CD4-positive, alpha-beta T cell treated with Interleukin-6 at 100 ng/mL for 8 hours (primary cell): Measurements from ENCODE around the gene POU1F1.
"Not testable (repeated sequence)": the region's sequence is repeated elsewhere in the genome, so short reads cannot be mapped to it uniquely, and the experiment has no call there.

Experiments
- DNase-seq: peaks from one replicate; pipeline ENCODE4 v3.0.0-alpha.2; 2020; ENCODE audit warnings: mixed read lengths, low spot score

The POU1F1 gene

DNA sequence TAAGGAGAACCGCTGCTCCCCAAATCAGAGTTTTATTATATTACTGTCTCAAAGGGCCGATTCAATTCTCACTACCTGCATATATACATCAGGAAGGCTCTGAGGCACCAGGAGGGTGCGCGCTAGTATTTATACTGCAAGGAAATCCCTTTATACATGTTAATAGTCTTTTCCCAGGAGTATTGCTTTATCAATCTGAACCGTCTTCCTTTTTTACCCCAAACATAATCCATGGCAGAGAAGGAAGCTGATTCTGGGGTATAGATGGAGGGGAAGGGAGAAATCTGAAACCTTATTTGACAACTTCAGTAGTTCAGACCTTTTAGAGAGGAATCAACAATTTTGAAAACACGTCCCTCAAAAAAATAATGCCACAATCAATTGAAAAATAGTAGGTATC, at the start of gene POU1F1:
Gene POU1F1 (minus strand): TSS at position 101 of the 400 bp plus-strand sequence. CDS start 122 bp downstream, outside the sequence.
- DNase-seq = no peak

DNA sequence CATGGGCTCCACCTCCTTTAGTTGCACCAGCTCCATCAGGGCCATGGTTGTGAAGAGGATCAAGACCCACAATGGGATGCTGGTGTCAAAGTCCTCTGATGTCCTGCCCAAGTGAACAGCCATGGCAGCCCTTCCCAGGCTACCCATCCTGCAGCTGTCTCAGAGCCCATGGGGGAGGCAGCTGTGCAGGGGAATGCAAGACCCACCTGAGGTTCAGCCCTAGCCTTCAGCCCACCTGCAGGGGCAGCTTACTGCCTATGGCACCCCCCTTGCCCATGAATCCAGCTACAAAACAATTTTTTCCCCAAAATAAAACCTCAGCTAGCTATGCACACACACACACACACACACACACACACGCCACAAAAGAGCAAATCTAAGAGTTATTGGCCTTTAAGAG, 48.2 kb upstream of the POU1F1 start:
- no peak for DNase-seq

DNA sequence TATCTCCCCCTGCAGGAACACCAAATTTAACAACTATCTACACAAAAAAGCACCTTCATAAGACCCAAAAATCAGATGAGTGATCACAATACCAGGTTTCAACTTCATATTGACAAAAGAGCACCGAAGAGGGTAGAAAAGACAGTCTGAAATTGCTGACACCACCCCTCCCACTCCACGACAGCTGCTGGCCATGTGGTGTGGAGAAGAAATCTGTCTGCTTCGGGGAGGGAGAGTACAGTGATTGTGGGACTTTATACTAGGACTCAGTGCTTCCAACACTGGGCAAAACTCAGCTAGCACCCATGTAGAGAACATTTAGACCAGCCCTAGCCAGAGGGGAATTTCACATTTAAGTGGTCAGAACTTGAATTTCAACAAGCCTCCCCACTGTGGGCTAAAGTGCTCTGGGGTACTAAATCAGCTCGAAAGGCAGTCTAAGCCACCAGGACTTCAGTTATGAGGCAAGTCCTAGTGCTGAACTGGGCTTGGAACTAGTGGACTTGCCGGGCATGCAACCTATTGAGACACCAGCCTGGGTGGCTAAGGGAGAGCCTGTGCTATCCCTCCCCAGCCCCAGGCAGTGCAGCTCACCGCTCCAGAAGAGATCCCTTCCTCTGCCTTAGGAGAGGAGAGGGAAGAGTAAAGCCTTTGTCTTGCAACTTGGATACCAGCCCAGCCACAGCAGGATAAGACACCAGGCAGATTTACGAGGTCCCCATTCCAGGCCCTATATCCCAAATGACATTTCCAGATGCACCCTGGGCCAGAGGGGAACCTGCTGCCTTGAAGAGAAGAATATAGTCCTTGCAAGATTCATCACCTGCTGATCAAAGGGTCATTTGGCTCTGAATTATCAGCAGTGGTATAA, 44.6 kb upstream of the POU1F1 start:
- no peak for DNase-seq

DNA sequence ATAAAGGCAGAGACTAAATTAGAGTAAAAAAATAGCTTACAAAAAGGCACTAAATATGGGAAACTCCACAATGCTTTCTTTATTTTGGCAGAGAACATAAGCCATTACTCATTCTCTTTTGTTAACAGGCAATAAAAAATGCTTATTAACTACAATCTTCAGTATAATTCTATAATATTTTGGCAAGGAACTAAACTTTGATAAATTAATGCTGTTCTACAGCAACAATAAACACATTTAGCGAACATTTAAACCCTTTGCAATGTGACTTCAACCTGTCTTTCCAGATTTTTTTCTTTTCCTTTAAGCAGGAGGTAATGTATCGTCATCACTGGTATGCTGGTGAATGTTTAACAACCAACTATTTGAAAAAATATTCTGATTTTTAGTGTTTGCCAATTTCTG, 42.2 kb upstream of the POU1F1 start:
- DNase-seq = no peak

DNA sequence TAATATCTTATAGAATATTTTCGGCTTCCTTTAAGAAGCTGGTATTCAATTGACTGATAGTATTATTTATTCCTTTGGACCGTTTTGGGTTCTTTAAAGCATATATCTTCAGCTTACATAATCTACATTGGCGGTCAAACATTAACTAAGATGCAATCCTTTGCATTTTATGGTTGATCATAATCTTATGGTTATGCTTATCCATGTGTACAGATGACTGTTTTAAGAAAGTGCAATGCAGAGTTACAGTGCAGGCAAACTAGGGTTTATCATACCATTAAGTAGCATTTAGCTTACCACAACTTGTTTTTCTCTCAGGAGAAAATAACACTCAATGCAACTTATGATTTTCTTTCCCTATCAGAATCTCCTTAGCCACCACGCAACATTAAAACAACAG, 41.4 kb upstream of the POU1F1 start:
- DNase-seq = no peak

GRCh38 chr3:87313641-87314040, 37.3 kb upstream of the POU1F1 start:
- no peak for DNase-seq

GRCh38 chr3:87311309-87311708, 34.9 kb upstream of the POU1F1 start:
- DNase-seq = no peak

- no peak for DNase-seq
Observed at GRCh38 chr3:87309601-87310000, 33.2 kb upstream of the POU1F1 start.

- DNase-seq = no peak
Observed at GRCh38 chr3:87307805-87308204, 31.4 kb upstream of the POU1F1 start.

DNA sequence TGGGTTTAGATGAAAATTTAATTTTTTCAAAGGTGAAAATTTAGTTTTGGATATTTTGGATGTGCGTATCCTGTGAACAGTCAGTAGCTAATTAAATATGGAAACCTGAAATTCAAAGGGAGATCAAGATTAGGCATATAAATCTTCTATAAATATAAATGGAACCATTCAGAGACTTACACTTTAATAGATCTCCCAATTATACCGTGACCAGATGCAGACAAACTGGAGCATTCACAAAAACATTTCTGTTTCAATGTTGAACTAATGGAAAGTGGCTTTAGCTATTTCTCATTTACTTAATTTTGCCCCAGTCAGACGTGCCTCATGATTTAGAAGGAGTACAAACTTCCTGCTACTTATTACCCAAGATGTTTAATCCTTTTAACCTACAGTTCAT, 29.1 kb upstream of the POU1F1 start:
- no peak for DNase-seq

DNA sequence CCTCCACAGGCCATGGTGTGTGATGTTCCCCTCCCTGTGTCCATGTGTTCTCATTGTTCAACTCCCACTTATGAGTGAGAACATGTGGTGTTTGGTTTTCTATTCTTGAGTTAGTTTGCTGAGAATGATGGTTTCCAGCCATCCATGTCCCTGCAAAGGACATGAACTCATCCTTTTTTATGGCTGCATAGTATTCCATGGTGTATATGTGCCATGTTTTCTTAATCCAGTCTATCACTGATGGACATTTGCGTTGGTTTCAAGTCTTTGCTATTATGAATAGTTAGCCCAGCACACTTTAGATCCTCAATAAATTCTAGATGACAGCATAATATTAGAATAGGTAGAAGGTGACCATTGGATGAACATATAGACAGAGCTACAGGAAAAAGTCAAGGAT, 28.6 kb upstream of the POU1F1 start:
- DNase-seq = not testable (repeated sequence)

GRCh38 chr3:87298111-87298718, 21.8 kb upstream of the POU1F1 start:
- peak; percentile 31 for DNase-seq

DNA sequence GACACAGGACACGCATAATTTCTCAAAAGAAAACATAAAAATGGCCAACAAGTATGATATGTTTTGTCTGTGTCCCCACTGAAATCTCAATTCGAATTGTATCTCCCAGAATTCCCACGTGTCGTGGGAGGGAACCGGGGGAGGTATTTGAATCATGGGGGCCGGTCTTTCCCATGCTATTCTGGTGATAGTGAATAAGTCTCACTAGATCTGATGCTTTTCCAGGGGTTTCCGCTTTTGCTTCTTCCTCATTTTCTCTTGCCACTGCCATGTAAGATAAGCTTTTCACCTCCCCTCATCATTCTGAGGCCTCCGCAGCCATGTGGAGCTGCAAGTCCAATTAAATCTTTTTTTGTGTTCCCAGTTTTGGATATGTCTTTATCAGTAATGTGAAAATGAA, 12.1 kb upstream of the POU1F1 start:
- no peak for DNase-seq

DNA sequence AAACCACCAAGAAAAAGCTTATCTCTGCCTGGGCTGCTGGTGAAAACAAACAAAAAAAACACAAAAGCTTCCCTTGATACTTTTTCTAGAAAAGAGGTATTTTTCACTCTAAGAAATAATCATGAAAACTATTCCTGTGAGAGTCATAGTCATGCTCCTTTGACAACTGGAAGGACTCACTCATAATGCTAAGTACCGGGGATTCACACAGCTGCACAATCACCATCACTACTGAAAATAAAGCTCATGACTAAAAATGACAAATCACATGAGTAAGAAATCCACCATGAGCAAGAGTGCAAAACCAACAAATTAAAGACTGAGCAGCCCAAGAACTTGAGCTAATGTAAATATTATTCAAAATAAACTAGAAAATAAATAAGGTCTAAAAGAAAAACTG, 10.6 kb upstream of the POU1F1 start:
- DNase-seq = no peak

GRCh38 chr3:87272718-87273341, 3.6 kb downstream of the POU1F1 start:
- DNase-seq = no peak

DNA sequence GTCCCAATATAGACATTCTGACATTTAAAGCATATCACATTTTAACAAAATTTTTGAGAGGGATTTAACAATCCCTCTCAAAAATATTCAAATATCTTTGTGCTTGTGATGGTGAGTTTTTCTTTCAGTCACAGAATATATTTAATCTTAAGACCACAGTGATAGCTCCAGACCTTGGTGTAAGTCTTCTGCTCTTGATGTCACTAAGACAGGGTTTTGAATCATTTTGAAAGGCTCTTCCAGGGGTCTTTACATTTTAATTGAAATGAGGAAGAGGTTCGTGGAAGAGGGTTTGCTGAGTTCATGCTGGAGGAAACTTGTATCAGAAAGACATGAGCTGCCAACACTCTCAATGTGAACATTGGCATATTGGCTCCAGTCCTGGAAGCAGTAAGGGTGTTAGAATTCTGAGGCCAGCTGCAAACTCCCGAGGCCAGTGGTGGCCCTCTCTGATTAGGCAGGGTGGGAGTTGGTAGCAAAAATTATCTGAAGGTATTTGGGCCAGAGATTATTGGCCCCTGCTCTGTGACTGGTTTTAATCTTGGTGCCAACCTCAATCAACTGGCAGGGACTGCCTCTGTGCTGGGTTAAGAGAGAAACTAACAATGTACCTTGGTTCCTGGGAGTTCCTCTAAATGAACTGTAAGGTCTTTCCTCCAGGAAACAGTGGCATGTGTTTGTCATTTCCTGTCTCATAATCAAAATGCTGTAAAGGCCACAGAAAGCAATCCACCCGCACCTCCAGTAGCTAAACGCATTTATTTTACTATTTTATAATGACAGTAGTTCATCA, 5.3 kb downstream of the POU1F1 start:
- DNase-seq = no peak

GRCh38 chr3:87269723-87270122, 6.7 kb downstream of the POU1F1 start:
- no peak for DNase-seq

- DNase-seq = no peak
Observed at GRCh38 chr3:87268646-87269211, 7.7 kb downstream of the POU1F1 start.

- DNase-seq = no peak
Observed at GRCh38 chr3:87267953-87268645, 8.3 kb downstream of the POU1F1 start.

DNA sequence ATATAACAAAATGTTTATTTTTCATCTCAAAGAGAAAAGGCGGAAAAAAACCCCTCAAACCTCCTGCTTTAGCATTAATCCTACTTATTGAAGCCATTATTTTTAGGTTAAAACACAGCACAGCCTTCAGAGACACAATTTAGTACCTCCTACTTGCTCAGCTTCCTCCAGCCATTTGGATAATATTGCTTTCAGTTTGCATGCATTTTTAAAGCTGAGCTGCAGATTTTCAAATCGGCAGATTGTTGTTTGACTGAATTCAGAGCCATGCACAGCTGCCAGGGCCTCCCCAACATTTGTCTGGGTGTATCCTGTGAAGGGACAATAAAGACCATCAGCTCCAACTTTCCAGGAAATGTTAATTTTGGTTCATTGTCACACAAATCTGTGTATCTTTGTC, 14.5 kb downstream of the POU1F1 start:
- no peak for DNase-seq

DNA sequence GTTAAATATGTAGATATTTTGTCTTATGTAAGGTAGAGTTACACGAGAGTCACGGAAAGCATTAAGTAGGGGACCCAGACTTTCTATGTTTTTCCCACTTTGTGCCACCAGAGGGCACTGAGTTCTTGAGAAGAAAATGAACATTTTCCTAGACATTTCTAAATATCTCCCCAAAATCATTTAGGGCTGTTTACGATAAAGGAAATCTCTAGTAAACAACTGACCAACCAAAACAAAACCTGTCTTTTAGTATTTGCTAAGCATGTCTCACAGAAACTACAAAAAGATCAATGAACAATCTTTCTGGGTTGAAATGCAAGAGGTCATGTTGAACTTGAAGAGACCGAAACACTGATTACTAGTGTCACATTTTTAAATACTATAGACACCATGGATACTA, 16.1 kb downstream of the POU1F1 start:
- peak; percentile 15 for DNase-seq
